GM19035 (cell line): ENCODE results near the gene CST8.
"Not testable (repeated sequence)": the region's sequence is repeated elsewhere in the genome, so short reads cannot be mapped to it uniquely, and the experiment has no call there.

ENCODE experiments used
- ATAC-seq: cut with Tn5 transposase; IDR thresholded peaks from one replicate; pipeline ENCODE4 v1.9.1; 2021; ENCODE audit not compliant: unreplicated experiment

Gene CST8

GRCh38 chr20:23490817-23491216, at the start of gene CST8:
Gene CST8 (plus strand): TSS chr20:23491117. CDS start chr20:23491668, 551 bp downstream.
- no peak for ATAC-seq

GRCh38 chr20:23441850-23442313, 49.0 kb upstream of the CST8 start:
- ATAC-seq: peak; percentile 77

- ATAC-seq: no peak
These were observed 48.5 kb upstream of the CST8 start for GRCh38 chr20:23442436-23442835.

- no peak for ATAC-seq
These were observed 46.1 kb upstream of the CST8 start for GRCh38 chr20:23444859-23445258.

GRCh38 chr20:23445596-23446217, 45.2 kb upstream of the CST8 start:
- ATAC-seq: no peak

- peak; percentile 64 for ATAC-seq
These were observed 44.4 kb upstream of the CST8 start for GRCh38 chr20:23446505-23446904.

GRCh38 chr20:23448167-23448566, 42.8 kb upstream of the CST8 start:
- ATAC-seq: no peak

- no peak for ATAC-seq
These were observed 41.5 kb upstream of the CST8 start for GRCh38 chr20:23449421-23449820.

GRCh38 chr20:23450877-23451276, 40.0 kb upstream of the CST8 start:
- no peak for ATAC-seq

GRCh38 chr20:23451956-23452487, 38.9 kb upstream of the CST8 start:
- no peak for ATAC-seq

- no peak for ATAC-seq
These were observed 38.1 kb upstream of the CST8 start, which contains the start of gene CST11 for GRCh38 chr20:23452776-23453175. Gene CST11 (minus strand): TSS chr20:23452876. CDS start chr20:23452811, 65 bp downstream.

- ATAC-seq: no peak
These were observed 37.1 kb upstream of the CST8 start for GRCh38 chr20:23453549-23454543.

- ATAC-seq: no peak
These were observed 36.1 kb upstream of the CST8 start for GRCh38 chr20:23454816-23455215.

GRCh38 chr20:23455639-23456038, 35.3 kb upstream of the CST8 start:
- ATAC-seq: no peak

- no peak for ATAC-seq
These were observed 34.5 kb upstream of the CST8 start for GRCh38 chr20:23456409-23456808.

GRCh38 chr20:23456873-23457272, 34.0 kb upstream of the CST8 start:
- ATAC-seq: no peak

GRCh38 chr20:23459461-23460150, 31.3 kb upstream of the CST8 start:
- no peak for ATAC-seq

GRCh38 chr20:23461180-23461579, 29.7 kb upstream of the CST8 start:
- ATAC-seq: no peak

- ATAC-seq: not testable (repeated sequence)
These were observed 24.0 kb upstream of the CST8 start for GRCh38 chr20:23466961-23467360.

- not testable (repeated sequence) for ATAC-seq
These were observed 18.6 kb upstream of the CST8 start for GRCh38 chr20:23472306-23472705.

GRCh38 chr20:23473293-23473692, 17.6 kb upstream of the CST8 start:
- ATAC-seq: not testable (repeated sequence)
